Activated naive CD4-positive, alpha-beta T cell treated with anti-CD3 and anti-CD28 coated beads, Interleukin-2, amount 10 ng/mL, durations not matched to agents 7 days and 5 days (primary cell): ENCODE measurements around the gene GATA5.

Experiments
- CTCF ChIA-PET: fragments of 350-600 bp; sonication (Branson Sonifier 250); formaldehyde crosslinking; loops from one replicate; lab custom pipeline; 2021; ENCODE audit warnings: antibody characterized with exemption; lab: Charles Lee
- DNase-seq: peaks from one replicate; pipeline ENCODE4 v3.0.0-alpha.2; 2020
- H3K27ac Mint-ChIP-seq: one replicate; pipeline ENCODE4 v1.8.0; 2021; ENCODE audit warnings: mild to moderate bottlenecking, moderate library complexity, mixed read lengths
- H3K27me3 Mint-ChIP-seq: one replicate; pipeline ENCODE4 v1.8.0; 2021; ENCODE audit warnings: mild to moderate bottlenecking, mixed read lengths
- H3K36me3 Mint-ChIP-seq: one replicate; pipeline ENCODE4 v1.8.0; 2021; ENCODE audit warnings: mixed read lengths
- H3K4me1 Mint-ChIP-seq: one replicate; pipeline ENCODE4 v1.8.0; 2021; ENCODE audit warnings: mixed read lengths
- H3K4me3 Mint-ChIP-seq: one replicate; pipeline ENCODE4 v1.8.0; 2021; ENCODE audit warnings: mild to moderate bottlenecking, moderate library complexity, mixed read lengths
- H3K9me3 Mint-ChIP-seq: one replicate; pipeline ENCODE4 v1.8.0; 2021; ENCODE audit warnings: mixed read lengths

The GATA5 gene

GRCh38 chr20:62452475-62453095 lies 23.2 kb downstream of the GATA5 start:
- H3K9me3 Mint-ChIP-seq = no peaks in the 10 kb centered on the region
- CTCF ChIA-PET = no interaction called here
- no peak for DNase-seq

DNA sequence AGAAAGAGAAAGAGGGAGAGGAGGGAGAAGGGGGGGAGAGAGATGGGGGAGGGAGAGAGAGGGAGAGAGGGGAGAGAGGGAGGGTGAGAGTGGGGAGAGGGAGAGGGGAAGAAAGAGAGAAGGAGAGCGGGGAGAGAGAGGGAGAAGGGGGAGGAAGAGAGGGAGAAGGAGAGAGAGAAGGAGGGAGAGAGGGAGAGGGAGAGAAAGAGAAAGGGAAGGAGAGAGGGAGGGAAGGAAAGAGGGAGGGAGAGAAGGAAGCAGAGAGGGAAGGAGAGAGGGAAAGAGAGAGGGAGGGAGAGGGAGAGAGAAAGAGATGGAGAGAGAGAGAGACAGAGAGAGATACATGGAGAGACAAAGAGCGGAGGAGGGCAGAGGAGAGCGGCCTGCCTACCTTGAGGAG lies 23.8 kb downstream of the GATA5 start:
- Mint-ChIP-seq H3K27ac (no peak overlapping the region), H3K9me3 (no peaks in the 10 kb centered on the region), H3K4me1 (no peaks in the 10 kb centered on the region), H3K4me3 (no peak overlapping the region), H3K27me3 (peaks cover 37% of the 10 kb centered on the region), H3K36me3 (no peaks in the 10 kb centered on the region)
- CTCF ChIA-PET = no interaction called here
- no peak for DNase-seq

More at GRCh38 chr20:62452475-62453095, 23.2 kb downstream of the GATA5 start:
- Mint-ChIP-seq H3K27me3 (peaks cover 40% of the 10 kb centered on the region), H3K27ac (no peak overlapping the region), H3K36me3 (no peaks in the 10 kb centered on the region), H3K4me1 (no peaks in the 10 kb centered on the region), H3K4me3 (no peak overlapping the region)

DNA sequence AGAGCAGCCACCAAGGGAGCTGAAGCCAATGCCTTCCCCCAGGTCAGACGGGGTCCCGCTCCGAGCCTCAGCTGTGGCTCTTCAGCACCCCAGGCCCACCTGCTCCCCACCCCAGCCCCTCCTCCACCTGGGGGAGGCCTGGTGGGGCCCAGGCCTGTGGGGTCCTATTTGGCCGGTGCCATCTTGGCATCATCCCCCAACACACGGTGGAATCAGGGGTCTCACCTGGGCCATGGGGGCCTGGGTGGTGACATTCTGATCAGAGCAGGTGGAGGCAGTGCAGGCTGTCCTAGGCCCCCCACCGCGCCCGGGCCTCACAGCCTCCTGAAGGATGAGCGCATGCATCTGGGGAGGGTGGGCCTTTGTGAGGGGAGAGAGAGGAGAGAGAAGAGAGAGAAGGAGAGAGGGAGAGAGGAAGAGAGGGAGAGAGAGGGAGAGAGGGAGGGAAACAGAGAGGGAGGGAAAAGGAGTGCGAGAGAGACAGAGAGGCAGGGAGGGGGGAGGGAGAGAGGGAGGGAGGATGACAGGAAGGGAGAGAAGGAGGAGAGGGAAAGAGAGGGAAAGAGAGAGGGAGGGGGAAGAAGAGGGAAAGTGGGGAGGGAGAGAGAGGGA lies 24.5 kb downstream of the GATA5 start:
- Mint-ChIP-seq H3K27me3 (peaks cover 33% of the 10 kb centered on the region), H3K9me3 (no peaks in the 10 kb centered on the region), H3K36me3 (no peaks in the 10 kb centered on the region), H3K4me3 (no peak overlapping the region), H3K27ac (no peak overlapping the region), H3K4me1 (no peaks in the 10 kb centered on the region)
- DNase-seq = no peak
- CTCF ChIA-PET = no interaction called here

DNA sequence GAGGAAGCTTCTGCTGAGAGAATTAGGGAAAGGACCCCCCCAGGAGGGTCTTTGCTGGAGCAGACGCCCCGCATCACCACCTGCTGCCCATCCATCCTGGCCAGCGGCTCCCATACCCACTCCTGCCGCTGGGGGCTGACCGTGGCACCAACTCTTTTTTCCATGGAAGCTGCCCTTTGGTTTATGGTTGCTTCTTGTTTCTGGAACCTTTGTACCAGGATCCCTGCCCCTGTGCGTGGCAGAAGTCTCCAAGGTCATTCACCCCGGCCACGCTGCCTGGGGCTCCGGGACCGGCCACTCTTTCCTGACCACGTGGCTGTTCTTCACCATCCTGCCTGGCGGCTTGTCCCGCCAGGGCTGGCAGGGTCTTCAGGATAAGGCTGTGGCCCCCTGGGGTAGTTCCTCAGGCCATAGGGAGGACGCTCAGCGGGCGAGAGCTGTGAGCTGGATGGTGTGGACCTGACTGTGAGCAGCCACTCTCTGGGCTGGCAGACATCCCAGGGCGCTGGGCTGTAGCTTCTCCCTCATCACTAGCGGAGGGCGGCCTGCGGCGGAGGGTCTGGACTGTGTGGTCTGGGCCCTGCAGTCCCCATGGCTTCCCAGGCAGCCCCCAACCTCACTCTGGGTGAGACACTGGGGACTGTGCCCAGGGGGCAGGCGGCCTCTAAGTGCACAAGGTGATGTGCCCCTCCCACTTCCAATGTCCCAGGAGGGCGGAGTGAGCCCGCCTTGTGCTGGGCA lies 25.7 kb downstream of the GATA5 start:
- no peaks in the 10 kb centered on the region for H3K36me3 Mint-ChIP-seq
- H3K27ac Mint-ChIP-seq = no peak overlapping the region
- no peak for DNase-seq
- H3K4me3 Mint-ChIP-seq = no peak overlapping the region
- H3K4me1 Mint-ChIP-seq = no peaks in the 10 kb centered on the region
- CTCF ChIA-PET = no interaction called here
- peaks cover 25% of the 10 kb centered on the region for H3K27me3 Mint-ChIP-seq
- H3K9me3 Mint-ChIP-seq = no peaks in the 10 kb centered on the region

- Mint-ChIP-seq H3K27ac (no peak overlapping the region), H3K9me3 (no peaks in the 10 kb centered on the region), H3K36me3 (no peaks in the 10 kb centered on the region), H3K4me1 (no peaks in the 10 kb centered on the region), H3K4me3 (no peak overlapping the region), H3K27me3 (peaks cover 21% of the 10 kb centered on the region)
- no peak for DNase-seq
- CTCF ChIA-PET = no interaction called here
Observed at GRCh38 chr20:62448788-62449187, 27.0 kb downstream of the GATA5 start.

DNA sequence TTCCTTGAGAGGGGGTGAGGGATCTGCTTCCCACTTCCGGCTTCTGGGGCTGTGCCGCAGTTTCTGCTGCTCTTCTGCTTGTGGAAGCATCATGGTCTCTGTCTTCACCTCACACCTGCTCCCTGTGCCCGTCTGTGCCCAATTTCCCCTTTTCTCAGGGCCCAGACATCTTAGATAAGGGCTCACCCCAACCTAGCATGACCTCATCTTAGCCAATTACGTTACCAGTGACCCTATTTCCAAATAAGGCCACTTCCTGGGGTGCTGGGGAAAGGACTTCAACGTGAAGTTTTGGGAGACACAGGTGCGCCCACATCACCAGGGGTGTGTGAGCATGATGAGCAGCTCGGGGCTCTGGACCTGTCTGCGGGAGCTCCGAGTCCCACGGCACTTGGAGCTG lies 27.8 kb downstream of the GATA5 start:
- Mint-ChIP-seq H3K4me3 (no peak overlapping the region), H3K4me1 (no peaks in the 10 kb centered on the region), H3K36me3 (no peaks in the 10 kb centered on the region), H3K27ac (no peak overlapping the region), H3K27me3 (peaks cover 14% of the 10 kb centered on the region), H3K9me3 (no peaks in the 10 kb centered on the region)
- DNase-seq = no peak
- CTCF ChIA-PET = no interaction called here

- Mint-ChIP-seq H3K4me3 (no peak overlapping the region), H3K36me3 (no peaks in the 10 kb centered on the region), H3K27me3 (peaks cover 14% of the 10 kb centered on the region), H3K27ac (no peak overlapping the region), H3K4me1 (no peaks in the 10 kb centered on the region), H3K9me3 (no peaks in the 10 kb centered on the region)
- CTCF ChIA-PET = no interaction called here
- no peak for DNase-seq
Observed at GRCh38 chr20:62446888-62447869, 28.6 kb downstream of the GATA5 start.

GRCh38 chr20:62446481-62446880 lies 29.3 kb downstream of the GATA5 start:
- Mint-ChIP-seq H3K9me3 (no peaks in the 10 kb centered on the region), H3K27me3 (peaks cover 14% of the 10 kb centered on the region), H3K27ac (no peak overlapping the region), H3K4me1 (no peaks in the 10 kb centered on the region), H3K36me3 (no peaks in the 10 kb centered on the region), H3K4me3 (no peak overlapping the region)
- CTCF ChIA-PET = no interaction called here
- DNase-seq = no peak

DNA sequence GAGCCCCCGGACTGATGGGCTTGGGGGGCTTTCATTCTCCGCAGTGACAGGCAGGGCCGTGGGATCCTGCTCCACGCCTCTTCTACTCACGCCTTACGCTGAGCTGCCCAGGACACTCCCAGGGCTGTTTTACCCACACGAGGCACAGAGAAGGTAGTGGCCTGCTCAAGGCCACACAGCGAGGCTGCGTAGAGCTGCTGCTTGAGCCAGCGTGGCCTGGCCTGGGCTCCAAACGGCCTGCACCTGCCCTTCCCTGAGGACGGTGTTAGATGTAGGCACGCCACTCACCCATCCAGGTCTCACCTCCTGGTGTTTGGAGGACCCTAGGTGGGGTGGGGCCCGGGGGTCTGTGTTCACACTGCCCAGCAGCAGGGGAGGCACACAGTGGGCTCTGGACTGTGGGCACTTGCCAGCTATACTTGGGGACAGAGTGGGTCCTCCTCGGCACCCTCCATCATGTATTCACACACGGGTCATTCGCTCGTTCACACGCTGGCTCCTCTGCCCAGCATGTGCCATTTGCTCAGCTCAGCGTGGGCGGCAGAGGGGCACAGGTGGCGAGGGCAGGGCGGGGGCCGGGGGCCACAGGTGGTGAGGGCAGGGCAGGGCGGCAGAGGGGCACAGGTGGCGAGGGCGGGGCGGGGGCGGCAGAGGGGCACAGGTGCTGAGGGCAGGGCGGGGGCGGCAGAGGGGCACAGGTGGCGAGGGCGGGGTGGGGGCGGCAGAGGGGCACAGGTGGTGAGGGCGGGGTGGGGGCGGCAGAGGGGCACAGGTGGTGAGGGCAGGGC lies 30.0 kb downstream of the GATA5 start:
- no peaks in the 10 kb centered on the region for H3K36me3 Mint-ChIP-seq
- no peaks in the 10 kb centered on the region for H3K4me1 Mint-ChIP-seq
- no peak overlapping the region for H3K27ac Mint-ChIP-seq
- H3K9me3 Mint-ChIP-seq = no peaks in the 10 kb centered on the region
- H3K27me3 Mint-ChIP-seq = peaks cover 14% of the 10 kb centered on the region
- no peak overlapping the region for H3K4me3 Mint-ChIP-seq
- no peak for DNase-seq
- CTCF ChIA-PET = no interaction called here

- no peaks in the 10 kb centered on the region for H3K9me3 Mint-ChIP-seq
- H3K36me3 Mint-ChIP-seq = no peaks in the 10 kb centered on the region
- no peak overlapping the region for H3K27ac Mint-ChIP-seq
- no peak for DNase-seq
- CTCF ChIA-PET = no interaction called here
- H3K4me3 Mint-ChIP-seq = no peak overlapping the region
- peaks cover 7% of the 10 kb centered on the region for H3K27me3 Mint-ChIP-seq
- no peaks in the 10 kb centered on the region for H3K4me1 Mint-ChIP-seq
Observed at GRCh38 chr20:62444286-62444685, 31.5 kb downstream of the GATA5 start.

GRCh38 chr20:62441987-62442539 lies 33.7 kb downstream of the GATA5 start:
- H3K27me3 Mint-ChIP-seq = peaks cover 9% of the 10 kb centered on the region
- no peaks in the 10 kb centered on the region for H3K9me3 Mint-ChIP-seq
- H3K36me3 Mint-ChIP-seq = no peaks in the 10 kb centered on the region
- no peak overlapping the region for H3K4me3 Mint-ChIP-seq
- H3K4me1 Mint-ChIP-seq = no peaks in the 10 kb centered on the region
- H3K27ac Mint-ChIP-seq = no peak overlapping the region
- CTCF ChIA-PET = no interaction called here
- no peak for DNase-seq

- H3K27me3 Mint-ChIP-seq = peaks cover 31% of the 10 kb centered on the region
- no peaks in the 10 kb centered on the region for H3K36me3 Mint-ChIP-seq
- no peak overlapping the region for H3K27ac Mint-ChIP-seq
- CTCF ChIA-PET = interaction anchor here (0.6 kb wide), 1 partner anchor 971 kb away, joined by 3 read pairs; no protein-coding TSS in a partner anchor
- H3K9me3 Mint-ChIP-seq = no peaks in the 10 kb centered on the region
- H3K4me3 Mint-ChIP-seq = no peak overlapping the region
- DNase-seq = no peak
- H3K4me1 Mint-ChIP-seq = no peaks in the 10 kb centered on the region
Observed at GRCh38 chr20:62439218-62439617, 36.6 kb downstream of the GATA5 start.

- H3K4me1 Mint-ChIP-seq = no peaks in the 10 kb centered on the region
- no peaks in the 10 kb centered on the region for H3K9me3 Mint-ChIP-seq
- CTCF ChIA-PET = no interaction called here
- no peak overlapping the region for H3K4me3 Mint-ChIP-seq
- H3K27me3 Mint-ChIP-seq = peaks cover 41% of the 10 kb centered on the region
- no peak overlapping the region for H3K27ac Mint-ChIP-seq
- no peaks in the 10 kb centered on the region for H3K36me3 Mint-ChIP-seq
- no peak for DNase-seq
Observed at GRCh38 chr20:62437927-62438326, 37.9 kb downstream of the GATA5 start.
